ENCODE measurements around the gene CAMSAP1. TPM values are rescaled to one million over a fixed set of nuclear protein-coding genes. Genes with fewer than 3 reads are reported as not detected.

Gene CAMSAP1
- total and polyA plus RNA-seq, 10 of the 15 experiments (the other 5 are each of a cell fraction or from before 2014, with no cell fraction given): 1.4 to 24.7 (median 8.0) TPM

GRCh38 chr9:135780626-135781025 is 126.7 kb downstream of the CAMSAP1 start:
- Histone ChIP-seq H3K79me2 (ENCODE audit: control insufficient read depth, insufficient read depth, low read length) (no peaks in the 10 kb centered on the region), H3K4me1 (ENCODE audit: control insufficient read depth, insufficient read depth, low read length) (no peaks in the 10 kb centered on the region), H3K4me2 (ENCODE audit: control insufficient read depth, insufficient read depth) (no peak overlapping the region), H4K20me1 (ENCODE audit: control insufficient read depth, insufficient read depth) (no peaks in the 10 kb centered on the region), H3K27me3 (replicated peaks in 1 of 2; ENCODE audit: control insufficient read depth in 2 of 2, insufficient read depth in 2 of 2, low read length in 1 of 2) (no peaks in the 10 kb centered on the region), H3K4me3 (no peak overlapping the region), H3K9me3 (replicated peaks; ENCODE audit: control insufficient read depth, insufficient read depth, low read length) (no peaks in the 10 kb centered on the region), H3K27ac (ENCODE audit: control insufficient read depth, insufficient read depth) (no peak overlapping the region), H3K9ac (ENCODE audit: control insufficient read depth, insufficient read depth, low read length) (no peak overlapping the region), H3K36me3 (ENCODE audit: control insufficient read depth in 2 of 2, insufficient read depth in 2 of 2, low read length in 1 of 2) (no peaks in the 10 kb centered on the region), H2AFZ (ENCODE audit: control insufficient read depth, low read depth, low read length) (no peak overlapping the region)
- in situ Hi-C loops (cut with MboI) (no loop called here), intact Hi-C loops (cut with micrococcal nuclease; ENCODE audit: unreplicated experiment) (no loop called here)
- BruUV-seq (replicated peaks): no TSS peak
- ChIA-PET CTCF (no interaction called here), SMC1A (ENCODE audit: uncharacterized antibody, unreplicated experiment) (no interaction called here), RAD21 (ENCODE audit: unreplicated experiment) (no interaction called here), POLR2A (no interaction called here)
- DNase-seq (ENCODE audit: low read depth, low spot score) (no peak), ATAC-seq (no peak), FAIRE-seq (no peak)
- TF ChIP-seq CBFB (IDR thresholded peaks at IDR 0.05; ENCODE audit: low read depth) (no peak), BCLAF1 (IDR thresholded peaks at IDR 0.05) (no peak), MLLT1 (IDR thresholded peaks at IDR 0.05) (no peak)
- 57% methylated on average over 20 of the region's 21 CpGs for WGBS (ENCODE audit: insufficient coverage, insufficient replicate concordance, low lambda C conversion rate, missing lambda C conversion rate)

GRCh38 chr9:135780086-135780485 is 127.3 kb downstream of the CAMSAP1 start:
- ChIA-PET SMC1A (ENCODE audit: uncharacterized antibody, unreplicated experiment) (no interaction called here), RAD21 (ENCODE audit: unreplicated experiment) (no interaction called here), CTCF (no interaction called here), POLR2A (no interaction called here)
- ATAC-seq: no peak
- H3K9ac ChIP-seq (ENCODE audit: control insufficient read depth, insufficient read depth, low read length): no peak overlapping the region
- no peaks in the 10 kb centered on the region for H3K9me3 ChIP-seq (replicated peaks; ENCODE audit: control insufficient read depth, insufficient read depth, low read length)
- 36% methylated on average over 16 of the region's 16 CpGs for WGBS (ENCODE audit: insufficient coverage, insufficient replicate concordance, low lambda C conversion rate, missing lambda C conversion rate)
- no peak overlapping the region for H2AFZ ChIP-seq (ENCODE audit: control insufficient read depth, low read depth, low read length)
- no peaks in the 10 kb centered on the region for H3K4me1 ChIP-seq (ENCODE audit: control insufficient read depth, insufficient read depth, low read length)
- no peak for FAIRE-seq
- H3K27ac ChIP-seq (ENCODE audit: control insufficient read depth, insufficient read depth): no peak overlapping the region
- H4K20me1 ChIP-seq (ENCODE audit: control insufficient read depth, insufficient read depth): no peaks in the 10 kb centered on the region
- H3K4me2 ChIP-seq (ENCODE audit: control insufficient read depth, insufficient read depth): no peak overlapping the region
- in situ Hi-C loops (cut with MboI): no loop called here
- H3K4me3 ChIP-seq: no peak overlapping the region
- BruUV-seq (replicated peaks): no TSS peak
- no peak for DNase-seq (ENCODE audit: low read depth, low spot score)
- H3K79me2 ChIP-seq (ENCODE audit: control insufficient read depth, insufficient read depth, low read length): no peaks in the 10 kb centered on the region
- intact Hi-C loops (cut with micrococcal nuclease; ENCODE audit: unreplicated experiment): no loop called here
- H3K36me3 ChIP-seq (ENCODE audit: control insufficient read depth in 2 of 2, insufficient read depth in 2 of 2, low read length in 1 of 2): no peaks in the 10 kb centered on the region
- no peaks in the 10 kb centered on the region for H3K27me3 ChIP-seq (replicated peaks in 1 of 2; ENCODE audit: control insufficient read depth in 2 of 2, insufficient read depth in 2 of 2, low read length in 1 of 2)
- no peak for TF ChIP-seq SMAD5 (IDR thresholded peaks at IDR 0.05; ENCODE audit: low read depth)
- no peak for TF ChIP-seq JUND (IDR thresholded peaks at IDR 0.05; ENCODE audit: low read depth, low read length)
- TF ChIP-seq HDGF (IDR thresholded peaks at IDR 0.05): no peak
- no peak for TF ChIP-seq CEBPZ (IDR thresholded peaks at IDR 0.05; ENCODE audit: low read depth, low read length)
- TF ChIP-seq NFXL1 (IDR thresholded peaks at IDR 0.05; ENCODE audit: borderline replicate concordance): no peak
- no peak for TF ChIP-seq MTA2 (IDR thresholded peaks at IDR 0.05; ENCODE audit: low read depth)
- TF ChIP-seq USF1 (IDR thresholded peaks at IDR 0.05; ENCODE audit: borderline replicate concordance, extremely low read length, insufficient read depth, low read depth, low read length): no peak
